NCI-H510A (cell line): Measurements from ENCODE around the gene CALML3.
A peak's percentile ranks its signal among the peaks of the same experiment; 100 is the strongest.

Source experiments
- DNase-seq: peaks from one replicate; lab custom pipeline; 2025; lab: John Stamatoyannopoulos, UW

CALML3 gene

DNA sequence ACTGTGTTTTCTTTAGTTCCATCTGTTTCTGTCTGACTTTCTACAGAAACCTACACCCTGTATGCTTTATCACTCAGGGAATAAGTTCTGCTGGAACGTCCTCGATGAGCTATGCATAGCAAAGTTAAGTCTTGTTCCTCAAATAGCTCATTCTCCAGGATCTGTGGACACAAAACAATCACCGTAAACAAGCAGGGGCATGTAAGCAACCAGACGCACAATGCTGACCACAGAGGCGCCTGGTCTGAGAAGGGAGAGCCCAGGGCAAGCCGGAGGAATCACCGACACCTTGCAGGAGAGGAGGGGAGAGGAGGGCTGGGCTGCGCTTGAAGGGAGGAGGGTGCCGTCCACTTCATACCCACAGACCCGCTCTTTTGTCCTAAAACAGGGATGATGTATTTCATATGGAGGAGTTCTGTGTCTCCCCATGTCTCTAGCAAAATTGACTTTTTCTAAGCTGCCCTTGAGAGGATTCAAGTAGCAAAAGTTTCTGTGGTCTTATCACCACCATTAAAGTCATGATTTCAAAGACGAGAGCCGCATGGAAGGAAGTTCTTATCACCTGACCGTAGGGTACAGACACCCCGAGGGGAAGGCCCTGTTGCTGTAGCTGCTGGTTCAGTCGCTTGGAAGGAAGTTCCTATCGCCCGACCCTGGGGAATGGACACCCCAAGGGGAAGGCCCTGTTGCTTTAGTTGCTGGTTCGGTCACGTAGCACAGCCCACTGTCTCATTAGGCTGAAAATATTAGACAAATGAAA is 14.3 kb downstream of the CALML3 start:
- no peak for DNase-seq

DNA sequence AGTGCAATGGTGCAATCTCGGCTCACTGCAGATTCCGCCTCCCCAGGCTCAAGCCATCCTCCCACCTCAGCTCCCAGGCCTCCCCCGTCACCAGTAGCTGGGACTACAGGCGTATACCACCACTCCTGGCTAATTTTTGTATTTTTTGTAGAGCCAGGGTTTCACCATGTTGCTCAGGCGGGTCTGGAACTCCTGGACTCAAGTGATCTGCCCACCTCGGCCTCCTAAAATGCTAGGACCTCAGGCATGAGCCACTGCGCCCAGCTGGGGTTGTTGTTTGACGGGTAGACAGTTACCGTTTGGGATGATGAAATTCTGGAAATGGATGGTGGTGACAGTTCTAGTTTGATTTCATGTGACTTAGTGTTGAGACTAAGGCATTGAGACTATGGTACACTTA is 15.3 kb downstream of the CALML3 start:
- no peak for DNase-seq

DNA sequence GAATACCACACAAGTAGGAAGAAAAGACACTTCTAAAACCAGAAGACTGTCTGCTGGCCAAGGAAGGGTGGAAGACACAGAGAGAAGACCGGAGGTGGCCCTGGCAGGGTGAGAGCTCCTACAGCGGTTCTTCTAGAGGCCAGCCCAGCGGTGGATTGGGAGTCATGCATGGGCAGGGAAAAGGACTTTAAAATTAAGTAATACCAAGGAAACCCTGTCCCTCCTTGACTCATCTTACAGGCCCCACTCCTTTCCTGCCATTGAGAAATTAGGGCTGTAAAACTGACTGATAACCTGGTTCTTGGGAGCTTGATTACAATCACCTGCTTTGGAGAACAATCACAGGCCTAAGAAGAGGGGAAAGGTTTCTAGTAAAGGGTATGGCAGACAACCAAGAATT is 16.1 kb downstream of the CALML3 start:
- DNase-seq = no peak

DNA sequence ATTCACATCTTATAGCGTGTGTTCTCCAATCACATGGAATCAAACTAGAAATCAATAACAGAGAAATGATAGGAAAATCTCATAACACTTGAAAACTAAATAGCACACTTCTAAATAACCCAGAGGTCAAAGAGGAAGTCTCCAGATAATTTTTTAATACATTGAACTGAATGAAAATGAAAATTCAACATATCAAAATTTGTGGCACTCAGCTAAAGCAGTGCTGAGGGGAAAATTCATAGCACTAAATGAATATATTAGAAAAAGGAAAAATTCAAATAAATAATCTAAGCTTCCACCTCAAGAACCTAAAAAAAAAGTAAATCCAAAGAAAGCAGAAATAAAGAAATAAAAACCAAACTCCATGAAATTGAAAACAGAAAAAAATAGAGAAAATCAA is 17.3 kb downstream of the CALML3 start:
- no peak for DNase-seq

DNA sequence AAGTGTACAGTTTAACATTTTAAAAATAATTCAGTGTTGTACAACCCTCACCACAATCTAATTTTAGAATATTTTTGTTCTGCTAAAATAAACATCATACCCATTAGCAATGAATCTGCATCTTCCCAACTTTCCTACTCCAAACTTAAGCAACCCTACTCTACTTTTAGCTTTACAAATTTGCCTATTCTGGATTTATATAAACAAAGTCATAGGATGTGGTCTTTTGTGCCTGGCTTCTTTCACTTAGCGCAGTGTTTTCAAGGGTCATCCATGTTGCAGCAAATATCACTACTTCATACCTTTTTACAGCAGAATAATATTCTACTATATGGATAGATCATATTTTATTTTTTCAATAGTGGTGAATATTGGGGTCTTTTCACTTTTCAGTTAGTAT is 18.9 kb downstream of the CALML3 start:
- no peak for DNase-seq

DNA sequence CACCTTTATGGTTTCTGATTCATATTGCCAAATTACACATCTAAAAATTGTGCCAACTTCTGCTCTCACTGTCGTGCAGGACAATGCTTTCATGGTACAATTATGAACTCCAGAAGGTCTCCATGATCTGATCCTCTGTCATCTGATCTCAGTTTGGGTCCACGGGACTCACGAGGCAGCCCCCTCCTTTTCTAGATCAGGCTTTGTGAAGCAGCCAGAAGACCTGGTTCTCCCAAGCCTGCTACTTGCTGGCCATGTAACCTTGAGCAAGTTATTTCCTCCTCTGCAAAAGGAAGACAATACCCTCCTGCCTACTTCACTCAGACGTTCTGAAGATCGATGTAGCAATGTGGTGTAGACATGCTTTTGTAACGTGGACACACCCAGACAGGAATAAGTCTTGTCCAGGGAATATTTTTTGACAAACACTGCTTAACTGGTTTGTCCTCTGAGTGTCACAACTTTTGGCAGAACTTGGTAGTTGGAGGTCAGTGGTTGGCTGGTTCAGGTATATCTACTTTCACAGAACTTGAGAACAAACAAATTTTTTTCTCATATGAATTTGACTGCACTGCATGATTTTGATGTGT is 19.6 kb downstream of the CALML3 start:
- DNase-seq = no peak

DNA sequence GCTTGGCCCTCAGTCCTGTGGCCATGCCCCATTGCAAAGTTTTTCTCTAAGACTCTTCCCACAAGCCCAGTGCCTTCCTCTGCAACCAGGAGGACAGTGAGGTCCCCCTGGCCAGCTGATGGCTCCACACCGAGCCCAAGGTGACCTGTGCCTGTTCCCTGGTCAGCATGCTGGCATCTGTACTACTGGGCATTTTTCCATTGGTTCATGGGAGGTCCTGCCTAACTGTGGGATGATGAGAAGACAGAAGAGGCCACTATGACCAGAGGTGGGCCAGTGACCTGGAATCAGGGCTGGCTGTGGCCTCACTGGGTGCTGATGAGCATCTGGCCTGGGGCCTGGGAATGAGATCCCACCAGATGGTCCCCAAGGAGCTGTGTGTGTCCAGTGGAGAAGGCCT is 20.2 kb downstream of the CALML3 start:
- no peak for DNase-seq

DNA sequence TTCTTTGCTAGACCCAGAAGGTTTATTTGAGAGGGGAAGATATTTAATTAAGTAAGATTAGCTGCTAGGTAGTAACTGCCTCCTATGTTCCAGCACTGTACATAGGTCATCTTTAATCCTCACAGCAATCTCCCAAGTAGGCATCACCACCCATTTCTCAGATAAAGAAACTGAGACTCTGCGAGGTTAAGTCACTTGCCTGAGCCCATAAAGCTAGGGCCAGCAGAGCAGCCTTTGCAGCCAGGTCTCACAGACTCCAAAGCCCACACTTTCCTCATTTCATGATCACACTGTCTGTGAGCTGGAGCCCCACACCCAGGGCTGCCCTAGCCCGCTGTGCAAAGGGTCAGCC is 20.6 kb downstream of the CALML3 start:
- DNase-seq = no peak

DNA sequence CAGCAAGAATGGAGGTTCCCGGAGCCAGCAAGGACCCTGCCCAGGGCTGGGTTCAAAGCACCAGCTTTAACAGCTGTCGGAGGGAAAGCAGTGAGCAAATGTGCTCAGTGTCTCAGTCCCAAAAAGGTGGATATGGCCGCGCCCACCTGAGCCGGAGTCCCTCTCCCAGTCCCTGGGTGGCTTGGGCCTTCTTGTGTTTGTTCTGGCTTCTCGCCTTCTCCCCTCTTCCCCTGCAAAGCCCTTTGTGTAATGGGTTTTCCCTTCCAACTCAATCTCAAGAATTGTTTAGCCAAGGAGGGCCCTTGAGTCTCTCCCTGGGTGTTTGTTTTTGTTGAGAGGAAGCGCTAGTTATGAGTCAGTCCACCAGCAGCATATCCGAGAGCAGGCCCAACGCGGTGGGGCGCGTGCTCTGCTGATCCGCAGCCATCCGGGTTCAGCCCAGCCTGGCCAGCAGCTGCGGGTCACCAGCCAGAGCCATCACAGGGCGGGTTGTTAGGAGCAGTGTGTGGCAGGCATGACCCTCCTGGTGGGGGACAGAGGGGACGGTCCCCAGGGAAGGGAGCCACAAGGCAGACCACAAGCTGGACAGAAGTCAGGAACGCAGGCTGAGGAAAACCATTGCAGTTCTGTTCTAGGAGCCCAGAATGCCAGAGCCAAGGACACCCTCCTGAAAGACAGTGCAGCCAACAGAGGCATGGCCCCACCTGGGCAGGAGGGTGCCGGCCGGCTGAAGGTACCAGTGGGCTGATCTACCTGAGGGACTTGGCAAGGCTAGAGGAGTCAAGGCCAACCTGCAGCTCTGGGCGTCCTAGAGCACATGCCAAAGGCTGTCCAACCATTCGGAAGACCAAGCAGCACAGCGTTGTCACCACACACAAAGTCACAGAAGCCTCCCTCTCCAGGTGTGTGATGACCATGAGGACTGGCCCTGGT is 21.3 kb downstream of the CALML3 start:
- peak; percentile 60 for DNase-seq

DNA sequence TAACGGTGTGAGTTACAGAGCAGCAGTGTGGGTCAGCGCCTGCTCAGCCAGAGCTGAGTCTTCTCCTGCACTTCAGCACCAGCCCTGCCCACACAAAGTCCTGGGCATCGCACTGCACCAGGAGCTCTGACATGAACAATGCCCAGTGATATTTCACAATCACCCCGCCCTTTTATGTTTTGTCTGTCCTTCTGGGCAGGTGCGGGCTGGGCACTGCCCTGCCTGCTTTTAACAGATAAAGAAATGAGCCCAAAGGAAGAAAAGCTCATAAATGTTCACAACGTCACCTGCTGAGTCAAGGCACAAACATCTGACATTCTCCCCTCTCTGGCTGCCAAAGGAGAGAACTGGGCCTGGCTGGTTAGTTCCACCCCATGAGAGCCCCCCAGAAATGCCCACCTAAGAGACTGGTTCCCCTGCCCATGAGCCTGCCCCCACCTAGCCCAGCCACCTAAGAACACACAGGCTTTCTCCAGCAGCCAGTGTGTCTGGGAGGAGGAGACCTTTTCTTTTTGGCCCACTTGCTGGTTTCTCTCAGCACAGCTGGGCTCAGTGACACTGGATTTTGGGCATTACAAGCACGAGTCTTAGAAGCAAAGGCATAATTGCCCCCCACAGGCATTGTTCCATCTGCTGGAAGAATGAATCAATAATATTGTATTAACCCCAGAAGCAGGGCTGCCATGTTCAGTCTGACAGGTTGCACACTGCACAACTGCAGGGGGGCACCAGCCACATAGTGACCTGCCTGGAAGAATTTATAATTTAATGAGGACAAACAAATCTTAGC is 22.3 kb downstream of the CALML3 start:
- DNase-seq = no peak

DNA sequence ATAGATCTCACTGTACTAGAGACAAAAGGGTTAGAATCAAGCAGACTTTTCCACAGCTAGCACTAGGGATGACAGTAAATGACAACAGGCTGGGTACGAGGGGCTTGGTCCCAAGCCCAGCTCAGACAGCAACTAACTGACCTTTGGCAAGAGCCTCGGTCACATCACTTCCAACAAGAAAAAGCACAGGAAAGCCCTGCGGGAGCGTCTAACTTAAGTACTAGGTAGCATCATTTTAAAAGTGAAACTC is 22.8 kb downstream of the CALML3 start:
- no peak for DNase-seq

DNA sequence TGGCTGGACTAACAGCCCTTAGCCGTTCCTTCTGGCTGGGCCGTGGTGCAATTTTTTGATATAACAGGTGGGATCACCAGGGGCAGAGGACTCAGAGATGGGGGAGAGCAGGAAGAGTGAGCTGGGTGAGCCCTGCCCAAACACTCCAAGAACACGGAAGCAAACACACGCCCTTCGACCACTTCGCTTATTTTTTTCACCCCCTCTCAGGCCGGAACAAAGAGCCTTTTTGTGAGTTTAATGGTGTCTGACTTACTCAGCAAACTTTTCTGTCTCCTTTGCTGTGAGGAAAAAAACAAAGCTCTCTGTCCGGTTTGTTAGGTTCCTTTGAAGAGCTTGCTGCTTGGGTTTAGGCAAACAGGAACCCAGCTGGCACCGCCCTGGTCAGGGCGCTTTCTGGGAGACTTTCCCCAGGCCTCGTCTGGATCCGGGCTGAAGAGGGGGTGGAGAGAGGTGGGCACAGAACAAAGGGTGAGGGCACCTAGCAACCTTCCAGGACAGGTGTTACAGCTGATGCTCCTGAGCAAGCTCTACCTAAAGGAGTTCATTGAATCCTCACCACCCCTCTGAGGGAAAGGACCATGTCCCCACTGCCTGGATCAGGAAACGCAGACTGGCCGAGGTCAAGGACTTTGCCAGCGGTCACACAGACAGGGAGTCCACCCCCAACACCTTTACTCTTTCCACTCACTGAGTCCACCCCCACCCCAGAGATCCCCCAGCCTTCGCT is 23.3 kb downstream of the CALML3 start:
- peak; percentile 58 for DNase-seq

DNA sequence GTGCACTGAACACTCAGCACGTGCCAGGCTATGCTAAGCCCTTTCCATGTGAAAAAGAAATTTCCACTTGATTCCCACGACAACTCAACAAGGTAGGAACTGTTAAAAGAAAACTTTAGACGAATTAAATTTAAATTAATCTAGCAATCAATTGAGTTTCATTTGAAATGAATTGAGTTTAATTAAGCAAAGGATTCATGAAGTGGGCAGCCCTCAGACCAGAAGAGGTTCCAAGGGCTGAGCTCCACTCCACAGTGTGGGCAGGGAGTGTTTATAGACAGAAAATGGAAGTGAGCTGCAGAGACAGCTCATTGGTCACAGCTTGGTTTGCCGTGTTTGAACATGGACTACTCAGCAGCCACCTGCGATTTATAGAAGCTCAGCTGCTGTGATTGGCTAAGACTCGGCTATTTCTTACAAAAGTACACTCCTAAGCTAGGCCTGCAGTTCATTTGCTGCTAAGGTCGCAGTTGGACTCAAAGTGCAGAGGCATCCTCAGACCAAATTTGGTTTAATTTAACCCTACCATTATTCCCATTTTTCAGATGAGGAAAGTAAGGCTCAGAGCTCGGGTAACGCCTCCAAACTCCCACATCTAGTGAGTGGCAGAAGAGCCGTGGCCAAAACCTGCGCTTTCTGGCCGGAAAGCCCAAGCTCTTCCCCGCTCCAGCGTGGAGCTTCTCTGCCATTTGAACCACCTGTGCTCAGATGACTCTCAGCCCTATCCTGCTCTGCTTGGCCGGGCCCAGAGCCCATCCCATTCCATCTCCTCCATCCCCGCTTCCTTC is 24.9 kb downstream of the CALML3 start:
- no peak for DNase-seq

DNA sequence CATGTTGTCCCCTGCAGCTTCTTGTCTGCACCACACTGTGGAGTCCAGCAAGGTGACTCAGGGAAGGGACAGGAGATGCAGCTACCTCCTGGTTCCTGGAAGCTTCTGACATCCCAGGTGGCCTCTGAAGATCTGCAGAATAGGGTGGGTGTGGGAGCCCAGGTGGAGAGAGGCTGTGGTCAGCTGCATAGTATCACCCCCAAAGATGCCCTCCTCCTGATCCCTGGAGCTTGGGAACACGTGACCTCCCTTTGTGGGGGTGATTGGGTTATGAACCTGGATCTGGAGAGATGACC is 25.4 kb downstream of the CALML3 start:
- no peak for DNase-seq

DNA sequence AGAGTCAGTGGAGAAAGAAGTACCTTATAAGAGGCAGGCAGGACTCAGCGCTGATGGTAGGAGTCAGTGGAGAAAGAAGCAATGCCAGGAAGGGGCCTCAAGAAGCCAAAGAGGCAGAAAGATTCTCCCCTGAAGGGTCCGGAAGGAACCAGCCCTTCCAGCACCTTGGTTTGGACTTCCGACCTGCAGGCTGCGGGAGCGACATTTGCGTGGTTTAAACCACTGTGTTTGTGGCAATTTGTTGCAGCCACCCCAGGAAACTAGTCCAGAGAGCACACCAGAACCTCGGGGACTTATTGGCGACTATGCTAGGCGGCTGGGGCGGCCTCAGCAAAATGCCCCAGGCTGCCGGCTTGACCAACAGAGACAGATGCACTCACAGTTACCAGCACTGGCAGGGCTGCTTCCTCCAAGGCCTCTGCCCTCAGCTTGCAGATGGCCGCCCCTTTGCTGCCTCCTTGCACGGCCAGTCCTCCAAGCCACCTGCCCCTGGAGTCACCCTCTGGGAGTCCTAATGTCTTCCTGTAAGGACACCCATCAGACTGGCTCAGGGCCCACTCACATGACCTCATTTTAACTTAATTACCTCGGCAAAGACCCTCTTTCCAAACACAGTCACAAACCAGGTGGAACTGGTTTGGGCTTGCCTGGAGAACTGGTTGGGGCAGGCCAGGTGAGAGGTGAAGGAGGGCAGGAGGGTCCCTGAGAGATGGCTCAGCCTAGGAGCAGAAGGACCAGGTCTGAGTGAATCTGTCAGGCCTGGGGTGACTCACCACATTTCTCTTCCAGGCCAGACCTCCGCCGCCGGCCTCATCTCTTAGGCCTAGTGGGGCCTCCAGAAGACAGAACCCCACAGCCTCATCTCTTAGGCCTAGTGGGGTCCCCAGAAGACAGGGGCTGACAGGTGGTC is 26.1 kb downstream of the CALML3 start:
- peak; percentile 20 for DNase-seq

DNA sequence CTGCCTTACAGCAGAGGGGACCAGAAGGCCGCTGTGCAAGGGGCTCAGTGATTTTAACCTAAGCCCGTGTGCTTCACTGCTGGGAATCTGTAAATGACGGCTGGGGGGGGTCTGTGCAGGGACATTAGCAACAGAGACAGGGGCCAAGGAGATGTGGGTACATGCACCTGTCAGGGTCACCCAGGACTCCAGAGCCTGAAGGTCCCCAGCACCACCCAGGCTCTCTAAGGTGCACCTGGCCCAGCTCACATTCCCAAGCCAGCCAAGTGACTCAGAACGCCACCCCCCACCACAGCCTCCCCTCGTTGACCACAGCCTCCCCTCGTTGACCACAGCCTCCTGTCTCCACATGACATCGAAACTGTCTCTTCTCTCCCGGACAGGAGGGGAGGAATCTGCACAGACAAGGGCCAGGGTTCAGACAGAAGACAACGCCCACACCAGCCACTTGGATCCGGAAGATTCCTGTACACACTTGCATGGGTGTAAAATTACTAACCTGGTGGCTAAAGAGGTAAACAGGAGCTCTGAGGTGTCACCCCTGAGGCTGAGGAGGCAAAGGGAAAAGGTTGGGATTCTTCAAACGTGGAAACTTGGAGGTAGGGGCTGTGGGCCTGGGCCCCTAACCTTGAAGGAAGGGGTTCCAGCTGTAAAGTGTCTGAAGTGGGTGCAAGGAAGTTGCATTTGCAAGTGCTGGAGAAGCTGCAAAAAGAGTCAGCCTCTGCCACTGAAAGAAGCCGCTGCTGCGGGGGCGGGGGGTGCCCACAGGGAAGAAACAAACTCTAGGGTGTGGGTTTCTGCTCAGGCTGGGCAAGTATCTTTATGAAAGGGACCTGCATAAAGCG is 27.0 kb downstream of the CALML3 start:
- no peak for DNase-seq

DNA sequence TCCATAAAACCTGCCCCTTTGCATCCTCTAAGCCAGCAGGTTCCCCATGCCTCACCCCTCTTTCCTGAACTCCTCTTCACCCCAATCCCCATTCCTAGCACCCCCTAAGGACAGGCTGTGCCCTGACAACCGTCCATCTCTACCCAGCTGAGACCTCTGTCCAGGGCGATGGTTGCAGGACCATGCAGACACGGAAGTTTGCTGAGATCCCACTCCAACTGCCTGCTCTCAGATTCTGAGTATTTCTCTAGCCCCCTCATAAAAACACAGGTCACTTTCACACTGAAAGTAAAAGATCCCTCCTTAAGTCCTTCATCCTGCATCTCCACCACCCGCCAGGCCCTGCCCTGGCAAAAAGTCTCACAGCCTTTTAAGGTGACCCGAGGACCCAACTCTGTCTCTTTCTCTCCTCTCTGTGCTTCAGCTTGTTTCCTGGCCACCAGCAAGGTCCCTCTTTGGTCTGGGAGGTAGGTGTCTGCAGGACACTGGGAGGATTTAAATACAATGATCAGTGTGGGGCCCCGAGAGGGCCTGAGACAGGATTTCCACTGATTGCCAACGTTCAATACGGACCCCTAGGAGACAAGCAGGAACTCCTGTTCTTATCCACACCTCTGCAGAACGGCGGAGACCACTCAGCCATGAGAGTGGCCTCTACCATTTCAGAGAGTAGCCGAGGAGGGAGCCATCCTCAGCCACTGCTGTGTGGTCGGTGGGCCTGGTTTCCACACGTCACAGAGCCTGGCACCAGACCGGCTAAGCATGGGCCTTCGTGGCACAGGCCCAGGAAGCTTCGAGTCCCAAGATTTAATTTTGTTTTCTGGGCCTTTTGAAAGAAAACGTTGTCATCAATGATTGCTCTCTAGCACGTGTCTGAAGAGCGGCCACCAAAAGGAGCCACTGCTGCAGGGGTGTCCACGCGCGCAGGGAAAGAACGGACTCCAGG is 27.9 kb downstream of the CALML3 start:
- no peak for DNase-seq
